ENCODE results near the gene KIF3B. TPM values are rescaled to one million over a fixed set of nuclear protein-coding genes. Genes with fewer than 3 reads are reported as not detected.

KIF3B gene
- total and polyA plus RNA-seq, 2 of the 13 experiments (the other 11 are each of a cell fraction or from before 2014, with no cell fraction given): 23.6 to 28.8 TPM

DNA sequence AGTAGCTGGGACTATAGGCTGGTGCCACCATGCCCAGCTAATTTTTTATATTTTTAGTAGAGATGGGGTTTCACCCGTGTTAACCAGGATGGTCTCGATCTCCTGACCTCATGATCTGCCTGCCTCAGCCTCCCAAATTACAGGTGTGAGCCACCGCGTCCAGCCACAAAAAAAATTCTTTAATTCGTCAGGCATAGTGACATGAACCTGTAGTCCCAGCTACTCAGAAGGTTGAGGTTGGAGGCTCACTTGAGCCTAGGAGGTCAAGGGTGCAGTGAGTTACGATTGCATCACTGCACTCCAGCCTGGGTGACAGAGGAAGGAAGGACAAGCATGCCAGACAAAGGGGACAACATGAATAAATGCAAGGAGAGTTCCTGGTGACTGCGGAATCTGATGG is 61.2 kb downstream of the KIF3B start (continued):
- TF ChIP-seq, protein P1, sequence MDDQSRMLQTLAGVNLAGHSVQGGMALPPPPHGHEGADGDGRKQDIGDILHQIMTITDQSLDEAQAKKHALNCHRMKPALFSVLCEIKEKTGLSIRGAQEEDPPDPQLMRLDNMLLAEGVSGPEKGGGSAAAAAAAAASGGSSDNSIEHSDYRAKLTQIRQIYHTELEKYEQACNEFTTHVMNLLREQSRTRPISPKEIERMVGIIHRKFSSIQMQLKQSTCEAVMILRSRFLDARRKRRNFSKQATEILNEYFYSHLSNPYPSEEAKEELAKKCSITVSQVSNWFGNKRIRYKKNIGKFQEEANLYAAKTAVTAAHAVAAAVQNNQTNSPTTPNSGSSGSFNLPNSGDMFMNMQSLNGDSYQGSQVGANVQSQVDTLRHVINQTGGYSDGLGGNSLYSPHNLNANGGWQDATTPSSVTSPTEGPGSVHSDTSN (CRISPR knock-in tag; IDR thresholded peaks at IDR 0.05; ENCODE audit: borderline replicate concordance): no peak
- TF ChIP-seq ZNF746 (CRISPR knock-in tag; IDR thresholded peaks at IDR 0.05) (no peak), THAP7 (CRISPR knock-in tag; IDR thresholded peaks at IDR 0.05) (no peak), PHF21A (CRISPR knock-in tag; IDR thresholded peaks at IDR 0.05) (no peak), KAT8 (CRISPR knock-in tag; IDR thresholded peaks at IDR 0.05) (no peak), PRDM4 (CRISPR knock-in tag; IDR thresholded peaks at IDR 0.05; ENCODE audit: borderline replicate concordance) (no peak), ZNF792 (CRISPR knock-in tag; IDR thresholded peaks at IDR 0.05) (peak; percentile 24; the same call in 1 of the 2 replicates), SATB2 (CRISPR knock-in tag; IDR thresholded peaks at IDR 0.05) (no peak), NRL (CRISPR knock-in tag; IDR thresholded peaks at IDR 0.05; ENCODE audit: borderline replicate concordance) (no peak), ZSCAN30 (CRISPR knock-in tag; IDR thresholded peaks at IDR 0.05) (no peak), KLF13 (CRISPR knock-in tag; IDR thresholded peaks at IDR 0.05) (no peak), GATAD1 (CRISPR knock-in tag; IDR thresholded peaks at IDR 0.05) (0 out of 2 replicates have a peak, but pooled peaks have one; percentile 57), POLR2AphosphoS5 (IDR thresholded peaks at IDR 0.05; ENCODE audit: low read depth, low read length) (no peak), U2AF1 (optimal IDR thresholded peaks at IDR 0.05; ENCODE audit: low read depth, low read length) (no peak), ZNF543 (CRISPR knock-in tag; IDR thresholded peaks at IDR 0.05) (no peak), ZNF569 (CRISPR knock-in tag; IDR thresholded peaks at IDR 0.05; ENCODE audit: borderline replicate concordance) (no peak), STAG1 (CRISPR knock-in tag; IDR thresholded peaks at IDR 0.05) (0 out of 2 replicates have a peak, but pooled peaks have one; percentile 3), CHCHD3 (CRISPR knock-in tag; IDR thresholded peaks at IDR 0.05) (no peak), MED13 (CRISPR knock-in tag; IDR thresholded peaks at IDR 0.05) (no peak)
- TF ChIP-seq, protein P2, sequence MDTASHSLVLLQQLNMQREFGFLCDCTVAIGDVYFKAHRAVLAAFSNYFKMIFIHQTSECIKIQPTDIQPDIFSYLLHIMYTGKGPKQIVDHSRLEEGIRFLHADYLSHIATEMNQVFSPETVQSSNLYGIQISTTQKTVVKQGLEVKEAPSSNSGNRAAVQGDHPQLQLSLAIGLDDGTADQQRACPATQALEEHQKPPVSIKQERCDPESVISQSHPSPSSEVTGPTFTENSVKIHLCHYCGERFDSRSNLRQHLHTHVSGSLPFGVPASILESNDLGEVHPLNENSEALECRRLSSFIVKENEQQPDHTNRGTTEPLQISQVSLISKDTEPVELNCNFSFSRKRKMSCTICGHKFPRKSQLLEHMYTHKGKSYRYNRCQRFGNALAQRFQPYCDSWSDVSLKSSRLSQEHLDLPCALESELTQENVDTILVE (CRISPR knock-in tag; IDR thresholded peaks at IDR 0.05): peak; percentile 41; the same call in 1 of the 2 replicates
- TF ChIP-seq, protein P3, sequence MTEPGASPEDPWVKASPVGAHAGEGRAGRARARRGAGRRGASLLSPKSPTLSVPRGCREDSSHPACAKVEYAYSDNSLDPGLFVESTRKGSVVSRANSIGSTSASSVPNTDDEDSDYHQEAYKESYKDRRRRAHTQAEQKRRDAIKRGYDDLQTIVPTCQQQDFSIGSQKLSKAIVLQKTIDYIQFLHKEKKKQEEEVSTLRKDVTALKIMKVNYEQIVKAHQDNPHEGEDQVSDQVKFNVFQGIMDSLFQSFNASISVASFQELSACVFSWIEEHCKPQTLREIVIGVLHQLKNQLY (CRISPR knock-in tag; IDR thresholded peaks at IDR 0.05): no peak
- TF ChIP-seq, protein P4, sequence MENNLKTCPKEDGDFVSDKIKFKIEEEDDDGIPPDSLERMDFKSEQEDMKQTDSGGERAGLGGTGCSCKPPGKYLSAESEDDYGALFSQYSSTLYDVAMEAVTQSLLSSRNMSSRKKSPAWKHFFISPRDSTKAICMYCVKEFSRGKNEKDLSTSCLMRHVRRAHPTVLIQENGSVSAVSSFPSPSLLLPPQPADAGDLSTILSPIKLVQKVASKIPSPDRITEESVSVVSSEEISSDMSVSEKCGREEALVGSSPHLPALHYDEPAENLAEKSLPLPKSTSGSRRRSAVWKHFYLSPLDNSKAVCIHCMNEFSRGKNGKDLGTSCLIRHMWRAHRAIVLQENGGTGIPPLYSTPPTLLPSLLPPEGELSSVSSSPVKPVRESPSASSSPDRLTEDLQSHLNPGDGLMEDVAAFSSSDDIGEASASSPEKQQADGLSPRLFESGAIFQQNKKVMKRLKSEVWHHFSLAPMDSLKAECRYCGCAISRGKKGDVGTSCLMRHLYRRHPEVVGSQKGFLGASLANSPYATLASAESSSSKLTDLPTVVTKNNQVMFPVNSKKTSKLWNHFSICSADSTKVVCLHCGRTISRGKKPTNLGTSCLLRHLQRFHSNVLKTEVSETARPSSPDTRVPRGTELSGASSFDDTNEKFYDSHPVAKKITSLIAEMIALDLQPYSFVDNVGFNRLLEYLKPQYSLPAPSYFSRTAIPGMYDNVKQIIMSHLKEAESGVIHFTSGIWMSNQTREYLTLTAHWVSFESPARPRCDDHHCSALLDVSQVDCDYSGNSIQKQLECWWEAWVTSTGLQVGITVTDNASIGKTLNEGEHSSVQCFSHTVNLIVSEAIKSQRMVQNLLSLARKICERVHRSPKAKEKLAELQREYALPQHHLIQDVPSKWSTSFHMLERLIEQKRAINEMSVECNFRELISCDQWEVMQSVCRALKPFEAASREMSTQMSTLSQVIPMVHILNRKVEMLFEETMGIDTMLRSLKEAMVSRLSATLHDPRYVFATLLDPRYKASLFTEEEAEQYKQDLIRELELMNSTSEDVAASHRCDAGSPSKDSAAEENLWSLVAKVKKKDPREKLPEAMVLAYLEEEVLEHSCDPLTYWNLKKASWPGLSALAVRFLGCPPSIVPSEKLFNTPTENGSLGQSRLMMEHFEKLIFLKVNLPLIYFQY (CRISPR knock-in tag; IDR thresholded peaks at IDR 0.05; ENCODE audit: borderline replicate concordance): no peak
